GM21367 (cell line): Measurements from ENCODE around the gene SMYD3.
A peak's percentile ranks its signal among the peaks of the same experiment; 100 is the strongest.
"Not testable (repeated sequence)": the region's sequence is repeated elsewhere in the genome, so short reads cannot be mapped to it uniquely, and the experiment has no call there.

Source experiments
- ATAC-seq: cut with Tn5 transposase; IDR thresholded peaks from one replicate; pipeline ENCODE4 v1.9.1; 2021; ENCODE audit not compliant: unreplicated experiment

SMYD3 gene

GRCh38 chr1:245971076-245971710 is 535.9 kb downstream of the SMYD3 start:
- ATAC-seq, result not testable (repeated sequence)

GRCh38 chr1:245969283-245969682 is 537.8 kb downstream of the SMYD3 start:
- ATAC-seq, result no peak

GRCh38 chr1:245968775-245969174 is 538.3 kb downstream of the SMYD3 start:
- ATAC-seq, result no peak

- no peak for ATAC-seq
Measured at GRCh38 chr1:245965398-245965797, 541.7 kb downstream of the SMYD3 start.

- no peak for ATAC-seq
Measured at GRCh38 chr1:245963649-245964048, 543.4 kb downstream of the SMYD3 start.

- ATAC-seq, result no peak
Measured at GRCh38 chr1:245962453-245962852, 544.6 kb downstream of the SMYD3 start.

- no peak for ATAC-seq
Measured at GRCh38 chr1:245961137-245961540, 545.9 kb downstream of the SMYD3 start.

- ATAC-seq, result no peak
Measured at GRCh38 chr1:245960171-245960570, 546.9 kb downstream of the SMYD3 start.

- no peak for ATAC-seq
Measured at GRCh38 chr1:245958016-245958415, 549.1 kb downstream of the SMYD3 start.

- ATAC-seq, result no peak
Measured at GRCh38 chr1:245957427-245957826, 549.7 kb downstream of the SMYD3 start.

GRCh38 chr1:245956225-245956624 is 550.9 kb downstream of the SMYD3 start:
- no peak for ATAC-seq

- peak; percentile 42 for ATAC-seq
Measured at GRCh38 chr1:245953876-245954660, 553.0 kb downstream of the SMYD3 start.

- ATAC-seq, result no peak
Measured at GRCh38 chr1:245952383-245953026, 554.6 kb downstream of the SMYD3 start.

GRCh38 chr1:245948786-245949185 is 558.3 kb downstream of the SMYD3 start:
- no peak for ATAC-seq

GRCh38 chr1:245946905-245947304 is 560.2 kb downstream of the SMYD3 start:
- ATAC-seq, result no peak

GRCh38 chr1:245945136-245945535 is 561.9 kb downstream of the SMYD3 start:
- ATAC-seq, result not testable (repeated sequence)

GRCh38 chr1:245942856-245943255 is 564.2 kb downstream of the SMYD3 start:
- ATAC-seq, result no peak

GRCh38 chr1:245941771-245942170 is 565.3 kb downstream of the SMYD3 start:
- ATAC-seq, result not testable (repeated sequence)

GRCh38 chr1:245939756-245940345 is 567.2 kb downstream of the SMYD3 start:
- no peak for ATAC-seq

- no peak for ATAC-seq
Measured at GRCh38 chr1:245938046-245938435, 569.0 kb downstream of the SMYD3 start.

GRCh38 chr1:245937316-245938045 is 569.6 kb downstream of the SMYD3 start:
- no peak for ATAC-seq
